GM06990 (cell line): ENCODE data around the gene ZNF282.
"Not testable (repeated sequence)": the region's sequence is repeated elsewhere in the genome, so short reads cannot be mapped to it uniquely, and the experiment has no call there.

Experiments
- DNase-seq: peaks from one replicate; pipeline ENCODE4 v3.0.0-alpha.2; 2011; ENCODE audit not compliant: insufficient read length; ENCODE audit errors: extremely low read depth
- H3K27me3 ChIP-seq: replicated peaks from 2 replicates; pipeline ENCODE4 v1.6.0; 2011; ENCODE audit warnings: low read length; ENCODE audit not compliant: control insufficient read depth, insufficient read depth
- H3K36me3 ChIP-seq: 2 replicates; pipeline ENCODE4 v1.5.1; 2011; ENCODE audit warnings: low read length; ENCODE audit not compliant: control insufficient read depth, insufficient read depth
- H3K4me3 ChIP-seq: replicated peaks from 2 replicates; pipeline ENCODE4 v1.5.1; 2011; ENCODE audit warnings: low read depth, mild to moderate bottlenecking, control low read depth, low read length
- CTCF ChIP-seq: IDR thresholded peaks from 2 replicates; pipeline ENCODE4 v1.5.1; 2011; ENCODE audit warnings: low read length, control low read depth, mild to moderate bottlenecking, inconsistent platforms; ENCODE audit not compliant: insufficient read depth, poor library complexity, severe bottlenecking

ZNF282 gene

GRCh38 chr7:149226840-149227494 lies 31.6 kb downstream of the ZNF282 start:
- H3K4me3 ChIP-seq: no peak overlapping the region
- no peak for TF ChIP-seq CTCF
- no peak for DNase-seq
- H3K27me3 ChIP-seq: no peaks in the 10 kb centered on the region
- peaks cover 5% of the 10 kb centered on the region for H3K36me3 ChIP-seq

DNA sequence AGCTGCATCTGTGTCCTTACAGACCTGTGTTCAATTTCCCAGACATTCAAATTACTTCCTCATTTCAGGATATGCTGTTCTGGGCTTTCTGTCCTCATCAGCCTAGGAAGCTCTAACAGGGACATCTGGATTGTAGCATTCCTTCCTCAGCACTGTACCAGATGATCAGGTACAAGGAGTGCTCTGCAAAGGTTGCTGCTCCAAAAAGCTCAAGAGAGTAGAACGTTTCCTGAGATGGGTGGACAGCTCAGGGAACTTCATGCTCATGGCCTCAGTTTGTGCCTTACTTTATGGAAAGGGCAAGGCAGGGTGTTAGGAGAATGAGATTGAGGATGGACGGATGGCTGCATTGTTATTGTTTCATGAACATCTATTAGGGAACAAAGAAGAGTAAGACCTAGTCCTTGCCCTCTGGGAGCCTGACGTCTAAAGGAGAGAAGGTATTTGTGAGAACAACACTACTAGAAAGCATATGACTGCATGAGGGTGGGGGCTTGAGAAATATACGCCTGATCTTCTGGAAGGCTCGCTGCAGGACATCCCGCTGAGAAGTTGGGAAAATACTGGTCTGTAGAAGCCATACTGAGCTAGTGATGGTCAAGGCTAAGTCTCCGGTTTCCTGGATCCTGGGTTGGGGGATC lies 33.6 kb downstream of the ZNF282 start:
- peaks cover 5% of the 10 kb centered on the region for H3K36me3 ChIP-seq
- no peak for TF ChIP-seq CTCF
- H3K27me3 ChIP-seq: no peaks in the 10 kb centered on the region
- no peak for DNase-seq
- H3K4me3 ChIP-seq: no peak overlapping the region

DNA sequence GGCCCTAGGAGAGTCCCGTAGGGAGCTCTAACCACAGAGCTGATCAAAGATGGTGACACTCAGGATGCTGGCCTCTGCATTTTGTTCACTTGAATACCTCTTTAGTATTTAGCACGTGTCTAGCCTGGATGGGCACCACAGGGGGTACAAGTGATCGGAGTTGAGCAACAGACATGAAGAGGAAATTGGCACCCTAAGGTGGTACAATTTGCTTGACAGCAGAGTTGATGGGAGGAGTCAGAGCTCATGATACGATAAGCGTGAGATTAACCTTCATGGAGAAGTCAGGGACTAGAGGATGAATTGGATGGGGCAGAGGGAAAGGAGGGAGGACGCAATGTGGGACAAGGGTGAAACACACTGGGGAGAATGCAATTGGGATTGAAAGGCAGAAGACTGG lies 34.2 kb downstream of the ZNF282 start:
- H3K36me3 ChIP-seq: peaks cover 3% of the 10 kb centered on the region
- no peak for DNase-seq

GRCh38 chr7:149232362-149232761 lies 37.0 kb downstream of the ZNF282 start:
- no peak for TF ChIP-seq CTCF
- DNase-seq: no peak
- Histone ChIP-seq H3K27me3 (no peaks in the 10 kb centered on the region), H3K4me3 (no peak overlapping the region), H3K36me3 (no peaks in the 10 kb centered on the region)

More for the DNA sequence above, 34.2 kb downstream of the ZNF282 start:
- H3K4me3 ChIP-seq: no peak overlapping the region
- no peaks in the 10 kb centered on the region for H3K27me3 ChIP-seq
- TF ChIP-seq CTCF: no peak

DNA sequence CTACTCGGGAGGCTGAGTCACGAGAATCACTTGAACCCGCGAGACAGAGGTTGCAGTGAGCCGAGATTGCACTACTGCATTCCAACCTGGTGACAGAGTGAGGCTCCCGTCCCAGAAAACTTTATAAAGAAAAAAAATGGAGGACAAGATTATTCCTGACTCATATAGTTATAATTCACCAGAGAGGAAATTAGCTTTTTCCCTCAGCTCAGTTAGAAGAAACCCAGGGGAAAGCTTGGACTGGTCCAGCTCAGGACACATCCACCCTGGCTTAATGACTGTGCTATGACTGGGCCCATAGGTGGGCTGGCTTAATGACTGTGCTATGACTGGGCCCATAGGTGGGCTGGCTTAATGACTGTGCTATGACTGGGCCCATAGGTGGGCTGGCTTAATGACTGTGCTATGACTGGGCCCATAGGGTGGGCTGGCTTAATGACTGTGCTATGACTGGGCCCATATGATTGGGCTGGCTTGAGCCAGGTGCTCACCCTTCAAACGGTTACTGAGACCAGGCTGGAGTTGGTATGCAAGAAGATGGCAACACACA lies 38.4 kb downstream of the ZNF282 start:
- DNase-seq, H3K4me3 ChIP-seq, H3K27me3 ChIP-seq, H3K36me3 ChIP-seq: not testable (repeated sequence)

DNA sequence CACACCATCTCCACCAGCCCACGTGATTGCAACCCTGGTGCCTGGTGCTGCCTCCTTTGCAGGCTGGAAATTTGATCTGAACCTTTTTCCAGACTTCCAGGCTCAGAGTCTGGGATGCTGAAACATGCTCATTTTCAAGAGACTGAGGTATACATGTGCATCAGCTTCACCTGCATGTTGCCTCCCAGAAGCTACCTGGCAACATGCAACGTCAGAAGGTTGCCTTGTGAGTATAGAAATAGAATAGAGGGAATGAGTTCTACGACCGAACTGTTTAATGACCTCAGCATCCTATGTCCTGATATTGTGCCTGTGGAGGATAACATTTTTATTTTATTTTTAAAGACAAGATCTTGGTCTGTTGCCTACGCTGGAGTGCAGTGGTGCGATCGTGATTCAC lies 42.2 kb downstream of the ZNF282 start:
- no peak for DNase-seq
- H3K4me3 ChIP-seq: no peak overlapping the region
- no peaks in the 10 kb centered on the region for H3K27me3 ChIP-seq
- no peaks in the 10 kb centered on the region for H3K36me3 ChIP-seq
- TF ChIP-seq CTCF: no peak
